ENCODE measurements around the gene RASGRP1.

GRCh38 chr15:38534691-38535090, 29.9 kb downstream of the RASGRP1 start:
- TF ChIP-seq CTCF (IDR thresholded peaks at IDR 0.05) (no peak), EZH2 (IDR thresholded peaks at IDR 0.05; ENCODE audit: borderline replicate concordance, insufficient read depth, low read depth, low read length, poor library complexity, severe bottlenecking) (no peak)

Data from B cell (primary cell).